Measurements from ENCODE around the gene GLRX. TPM values are rescaled to one million over a fixed set of nuclear protein-coding genes. Genes with fewer than 3 reads are reported as not detected.
"Not testable (repeated sequence)": the region's sequence is repeated elsewhere in the genome, so short reads cannot be mapped to it uniquely, and the experiment has no call there.

Gene GLRX, protein sequence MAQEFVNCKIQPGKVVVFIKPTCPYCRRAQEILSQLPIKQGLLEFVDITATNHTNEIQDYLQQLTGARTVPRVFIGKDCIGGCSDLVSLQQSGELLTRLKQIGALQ
- 100 to 1,000 TPM in 2 of 4 donors, 10 to 100 TPM in 2; 30.9 to 151 (median 80.0) TPM for total RNA-seq

DNA sequence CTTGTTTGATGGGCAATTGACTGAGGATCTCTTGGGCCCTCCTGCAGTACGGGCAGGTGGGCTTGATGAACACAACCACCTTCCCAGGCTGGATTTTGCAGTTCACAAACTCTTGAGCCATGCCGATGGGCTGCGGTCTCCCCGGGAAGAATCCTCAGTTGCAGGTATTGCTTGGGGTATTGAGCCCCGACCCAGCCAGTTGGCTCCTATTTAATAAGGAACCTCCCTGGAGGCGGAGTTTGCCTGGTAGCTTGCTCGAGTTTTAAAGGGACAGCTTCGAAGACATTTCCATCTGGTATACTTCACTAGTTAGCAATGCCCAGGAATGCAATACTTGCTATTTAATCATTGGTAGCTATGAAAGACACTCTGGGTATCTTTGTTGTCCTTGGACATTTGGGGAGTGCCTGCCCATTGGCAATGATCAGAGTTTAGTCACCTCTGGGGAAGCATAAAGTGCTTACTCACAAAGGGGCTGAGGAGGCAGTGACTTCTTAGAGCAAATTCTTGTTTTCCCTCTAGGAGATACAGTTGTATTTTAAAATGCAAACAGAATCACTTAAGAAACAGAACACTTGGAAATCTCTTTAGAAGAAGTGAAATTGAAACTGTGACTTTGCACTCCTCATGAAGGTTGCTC lies at the start of gene GLRX:
Gene GLRX (minus strand): TSS at position 185 of the 640 bp plus-strand sequence. CDS start 64 bp downstream, at position 121.
- peak in 1 of 3 donors; percentile 61 for TF ChIP-seq POLR2AphosphoS5 (IDR thresholded peaks at IDR 0.05)
- no peak for TF ChIP-seq EP300 (IDR thresholded peaks at IDR 0.05)
- TF ChIP-seq, protein P1, sequence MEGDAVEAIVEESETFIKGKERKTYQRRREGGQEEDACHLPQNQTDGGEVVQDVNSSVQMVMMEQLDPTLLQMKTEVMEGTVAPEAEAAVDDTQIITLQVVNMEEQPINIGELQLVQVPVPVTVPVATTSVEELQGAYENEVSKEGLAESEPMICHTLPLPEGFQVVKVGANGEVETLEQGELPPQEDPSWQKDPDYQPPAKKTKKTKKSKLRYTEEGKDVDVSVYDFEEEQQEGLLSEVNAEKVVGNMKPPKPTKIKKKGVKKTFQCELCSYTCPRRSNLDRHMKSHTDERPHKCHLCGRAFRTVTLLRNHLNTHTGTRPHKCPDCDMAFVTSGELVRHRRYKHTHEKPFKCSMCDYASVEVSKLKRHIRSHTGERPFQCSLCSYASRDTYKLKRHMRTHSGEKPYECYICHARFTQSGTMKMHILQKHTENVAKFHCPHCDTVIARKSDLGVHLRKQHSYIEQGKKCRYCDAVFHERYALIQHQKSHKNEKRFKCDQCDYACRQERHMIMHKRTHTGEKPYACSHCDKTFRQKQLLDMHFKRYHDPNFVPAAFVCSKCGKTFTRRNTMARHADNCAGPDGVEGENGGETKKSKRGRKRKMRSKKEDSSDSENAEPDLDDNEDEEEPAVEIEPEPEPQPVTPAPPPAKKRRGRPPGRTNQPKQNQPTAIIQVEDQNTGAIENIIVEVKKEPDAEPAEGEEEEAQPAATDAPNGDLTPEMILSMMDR (IDR thresholded peaks at IDR 0.05), result no peak
- TF ChIP-seq POLR2A (IDR thresholded peaks at IDR 0.05), result peak in 1 of 2 donors; percentile 41
- peaks cover 49% of the 10 kb centered on the region for H3K4me1 ChIP-seq
- no peaks in the 10 kb centered on the region for H3K36me3 ChIP-seq
- H3K9me3 ChIP-seq, result no peaks in the 10 kb centered on the region
- peak within 1 kb of the TSS; percentile 61 for H3K4me3 ChIP-seq
- WGBS, result 0% methylated on average over 1 of the region's 8 CpGs
- H3K27me3 ChIP-seq, result no peaks in the 10 kb centered on the region
- DNase-seq (ENCODE audit: low spot score in 2 of 2), result peak; percentile 84 to 90
- H3K27ac ChIP-seq, result peak within 1 kb of the TSS; percentile 95

DNA sequence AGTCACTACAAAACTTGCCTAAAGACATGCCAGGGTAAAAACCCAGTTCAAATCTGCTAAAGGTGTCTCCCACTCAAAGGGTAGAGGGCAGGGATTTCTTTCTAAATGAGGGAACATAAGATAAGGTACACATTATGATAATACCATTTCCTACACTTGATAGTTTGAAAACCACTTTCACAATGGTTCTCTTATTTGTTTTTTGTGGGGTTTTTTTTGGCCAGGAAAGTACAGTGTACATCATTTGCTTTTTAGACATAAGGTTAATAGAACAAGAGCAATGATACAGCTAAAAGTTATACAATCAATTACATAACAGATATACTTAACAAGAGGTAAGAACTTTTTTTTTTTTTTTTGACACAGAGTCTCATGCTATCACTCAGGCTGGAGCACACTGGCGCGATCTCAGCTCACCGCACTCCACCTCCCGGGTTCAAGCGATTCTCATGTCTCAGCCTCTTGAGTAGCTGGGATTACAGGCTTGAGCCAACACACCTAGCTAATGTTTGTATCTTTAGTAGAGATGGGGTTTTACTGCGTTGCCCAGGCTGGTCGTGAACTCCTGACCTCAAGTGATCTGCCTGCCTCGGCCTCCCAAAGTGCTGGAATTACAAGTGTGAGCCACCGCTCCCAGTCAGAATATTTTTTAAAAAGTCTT lies 48.8 kb upstream of the GLRX start:
- DNase-seq (ENCODE audit: low spot score in 2 of 2), result no peak

DNA sequence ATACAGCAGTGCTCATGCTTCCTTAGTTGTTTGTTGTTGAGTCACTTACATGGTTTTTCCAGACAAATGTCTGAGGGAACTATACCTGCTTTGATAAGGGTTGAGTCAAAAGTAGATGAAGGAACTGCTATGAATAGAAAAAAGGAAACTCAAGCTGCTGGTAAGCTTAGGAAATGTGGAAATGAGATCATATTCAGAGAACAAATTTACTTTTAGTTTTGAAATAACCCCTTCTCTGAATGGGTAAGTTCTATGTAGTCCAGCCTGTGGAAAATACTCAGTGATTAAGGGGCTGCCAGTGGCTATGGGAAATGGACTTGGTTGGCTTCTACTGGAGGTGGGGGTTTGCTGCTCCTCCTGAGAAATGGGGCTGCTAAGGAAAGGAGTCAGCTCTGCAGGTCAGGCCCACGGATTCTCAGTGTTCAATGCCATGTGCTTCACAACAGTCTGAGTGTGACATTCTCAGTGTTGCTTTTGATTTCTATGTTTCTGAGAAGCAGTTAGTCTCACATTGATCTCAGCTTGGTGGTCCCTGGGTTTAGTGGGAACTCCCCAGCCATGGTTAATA lies 47.7 kb upstream of the GLRX start:
- Histone ChIP-seq H3K4me1 (peaks cover 9% of the 10 kb centered on the region), H3K27ac (no peak overlapping the region), H3K9me3 (no peaks in the 10 kb centered on the region), H3K27me3 (no peaks in the 10 kb centered on the region), H3K4me3 (no peak overlapping the region), H3K36me3 (no peaks in the 10 kb centered on the region)
- 50% methylated on average over 1 of the region's 1 CpG for WGBS
- TF ChIP-seq POLR2A (IDR thresholded peaks at IDR 0.05), result no peak
- TF ChIP-seq, protein P1 (IDR thresholded peaks at IDR 0.05), result no peak
- no peak for DNase-seq (ENCODE audit: low spot score in 2 of 2)

More for the DNA sequence above, 48.8 kb upstream of the GLRX start:
- H3K4me1 ChIP-seq, result peaks cover 9% of the 10 kb centered on the region
- no peaks in the 10 kb centered on the region for H3K9me3 ChIP-seq
- H3K27ac ChIP-seq, result no peak overlapping the region
- no peaks in the 10 kb centered on the region for H3K36me3 ChIP-seq
- TF ChIP-seq, protein P1 (IDR thresholded peaks at IDR 0.05), result no peak
- no peak for TF ChIP-seq POLR2AphosphoS5 (IDR thresholded peaks at IDR 0.05)
- no peak for TF ChIP-seq POLR2A (IDR thresholded peaks at IDR 0.05)
- TF ChIP-seq EP300 (IDR thresholded peaks at IDR 0.05), result no peak
- H3K27me3 ChIP-seq, result no peaks in the 10 kb centered on the region
- 96% methylated on average over 9 of the region's 9 CpGs for WGBS
- H3K4me3 ChIP-seq, result no peak overlapping the region

DNA sequence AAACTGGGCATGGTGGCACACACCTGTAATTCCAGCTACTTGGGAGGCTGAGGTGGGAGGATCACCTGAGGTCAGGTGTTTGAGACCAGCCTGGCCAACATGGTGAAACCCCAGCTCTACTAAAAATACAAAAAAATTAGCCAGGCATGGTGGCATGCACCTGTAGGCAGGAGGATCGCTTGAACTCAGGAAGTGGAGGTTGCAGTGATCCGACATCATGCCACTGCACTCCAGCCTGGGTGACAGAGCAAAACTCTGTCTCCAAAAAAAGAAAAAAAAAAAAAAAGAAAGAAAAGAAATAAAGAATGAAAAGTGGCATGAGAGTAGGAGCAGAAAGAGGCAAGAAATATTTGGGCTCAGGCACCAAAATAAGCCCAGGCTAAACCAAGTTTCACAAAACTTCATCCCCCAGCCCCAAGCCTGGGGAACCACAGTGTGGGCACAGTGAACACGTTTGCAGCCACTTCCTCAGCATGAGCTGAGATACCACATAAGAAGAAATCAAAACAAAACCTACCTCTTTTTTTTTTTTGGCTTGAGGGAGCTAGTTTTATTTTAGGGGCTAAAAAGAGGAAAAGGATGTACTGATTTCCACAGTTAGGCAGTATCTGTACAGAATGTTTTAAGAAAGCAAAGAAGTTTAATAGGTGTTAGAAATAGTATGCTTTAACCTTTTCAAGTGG lies 46.8 kb upstream of the GLRX start:
- not testable (repeated sequence) for H3K4me3 ChIP-seq; H3K27ac ChIP-seq; DNase-seq (ENCODE audit: low spot score in 2 of 2); H3K9me3 ChIP-seq; H3K27me3 ChIP-seq; H3K36me3 ChIP-seq
- 71% methylated on average over 3 of the region's 3 CpGs for WGBS
- peaks cover 11% of the 10 kb centered on the region for H3K4me1 ChIP-seq

DNA sequence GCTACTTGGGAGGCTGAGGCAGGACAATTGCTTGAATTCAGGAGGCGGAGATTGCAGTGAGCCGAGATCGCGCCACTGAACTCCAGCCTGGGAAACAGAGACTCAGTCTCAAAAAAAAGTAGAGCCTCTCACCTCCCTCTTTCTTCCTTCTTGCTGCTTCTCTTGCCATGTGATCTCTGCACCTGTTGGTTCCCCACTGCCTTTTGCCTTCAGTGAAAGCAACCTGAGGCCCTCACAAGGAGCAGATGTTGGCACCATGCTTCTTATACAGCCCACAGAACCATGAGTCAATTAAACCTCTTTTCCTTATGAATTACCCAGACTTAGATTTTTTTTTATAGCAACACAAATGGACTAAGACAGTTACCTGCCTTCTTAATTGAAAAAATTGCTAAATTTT lies 45.6 kb upstream of the GLRX start:
- Histone ChIP-seq H3K4me1 (peaks cover 19% of the 10 kb centered on the region), H3K27ac (no peak overlapping the region), H3K4me3 (no peak overlapping the region), H3K9me3 (no peaks in the 10 kb centered on the region), H3K27me3 (no peaks in the 10 kb centered on the region), H3K36me3 (no peaks in the 10 kb centered on the region)
- TF ChIP-seq EP300 (IDR thresholded peaks at IDR 0.05) (no peak), POLR2A (IDR thresholded peaks at IDR 0.05) (no peak), POLR2AphosphoS5 (IDR thresholded peaks at IDR 0.05) (no peak)
- TF ChIP-seq, protein P1 (IDR thresholded peaks at IDR 0.05), result no peak
- WGBS, result 87% methylated on average over 4 of the region's 4 CpGs
- no peak for DNase-seq (ENCODE audit: low spot score in 2 of 2)

Measured in suprapubic skin (tissue), 4 donors.